HEK293T (cell line): ENCODE results near the gene MAFG.

Source experiments
- ARNT ChIP-seq: fragments of 450-650 bp; IDR thresholded peaks from 2 replicates; pipeline ENCODE4 v1.6.1; 2017; ENCODE audit warnings: mild to moderate bottlenecking
- BHLHE40 ChIP-seq: fragments of 450-650 bp; IDR thresholded peaks from 2 replicates; pipeline ENCODE4 v1.6.1; 2016; ENCODE audit warnings: mild to moderate bottlenecking, moderate library complexity, borderline replicate concordance
- FOXK2 ChIP-seq: fragments of 450-650 bp; IDR thresholded peaks from 2 replicates; pipeline ENCODE4 v1.6.1; 2016; ENCODE audit warnings: mild to moderate bottlenecking
- FOXM1 ChIP-seq: fragments of 450-650 bp; IDR thresholded peaks from 2 replicates; pipeline ENCODE4 v1.6.1; 2017; ENCODE audit warnings: mild to moderate bottlenecking, borderline replicate concordance
- HDGF ChIP-seq: fragments of 450-650 bp; IDR thresholded peaks from 2 replicates; pipeline ENCODE4 v1.6.1; 2017; ENCODE audit warnings: antibody characterized with exemption, borderline replicate concordance
- NFRKB ChIP-seq: fragments of 450-650 bp; IDR thresholded peaks from 2 replicates; pipeline ENCODE4 v1.6.1; 2016; ENCODE audit warnings: mild to moderate bottlenecking, moderate library complexity
- SP1 ChIP-seq: fragments of 450-650 bp; IDR thresholded peaks from 2 replicates; pipeline ENCODE4 v1.6.1; 2017
- TARDBP ChIP-seq: fragments of 450-650 bp; IDR thresholded peaks from 2 replicates; pipeline ENCODE4 v1.6.1; 2016
- ZNF384 ChIP-seq: fragments of 450-650 bp; IDR thresholded peaks from 2 replicates; pipeline ENCODE4 v1.6.1; 2016
- TF ChIP-seq, protein P1 (sequence below): fragments of 450-650 bp; IDR thresholded peaks from 2 replicates; pipeline ENCODE4 v1.6.1; 2016

- no peak for TF ChIP-seq BHLHE40
- peak; percentile 99 for TF ChIP-seq TARDBP
- TF ChIP-seq, protein P1, sequence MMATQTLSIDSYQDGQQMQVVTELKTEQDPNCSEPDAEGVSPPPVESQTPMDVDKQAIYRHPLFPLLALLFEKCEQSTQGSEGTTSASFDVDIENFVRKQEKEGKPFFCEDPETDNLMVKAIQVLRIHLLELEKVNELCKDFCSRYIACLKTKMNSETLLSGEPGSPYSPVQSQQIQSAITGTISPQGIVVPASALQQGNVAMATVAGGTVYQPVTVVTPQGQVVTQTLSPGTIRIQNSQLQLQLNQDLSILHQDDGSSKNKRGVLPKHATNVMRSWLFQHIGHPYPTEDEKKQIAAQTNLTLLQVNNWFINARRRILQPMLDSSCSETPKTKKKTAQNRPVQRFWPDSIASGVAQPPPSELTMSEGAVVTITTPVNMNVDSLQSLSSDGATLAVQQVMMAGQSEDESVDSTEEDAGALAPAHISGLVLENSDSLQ = peak; percentile 84
- TF ChIP-seq FOXM1 = no peak
- no peak for TF ChIP-seq SP1
- TF ChIP-seq ZNF384 = no peak
- TF ChIP-seq ARNT = no peak; the same call in 1 of the 2 replicates
- TF ChIP-seq FOXK2 = no peak
- TF ChIP-seq HDGF = no peak
- no peak; the same call in 1 of the 2 replicates for TF ChIP-seq NFRKB
Observed at GRCh38 chr17:81871387-81872230, 55.9 kb downstream of the MAFG start.
